OCI-LY1 (cell line): Measurements from ENCODE around the gene EVL.
A peak's percentile ranks its signal among the peaks of the same experiment; 100 is the strongest.

ENCODE experiments used
- H2AFZ ChIP-seq: fragments of 200-600 bp; sonication (generic), shearing (Covaris generic); 2 replicates; pipeline ENCODE4 v1.6.0; 2014; ENCODE audit warnings: antibody characterized with exemption, mild to moderate bottlenecking, low read length
- H3F3A ChIP-seq: fragments of 200-600 bp; sonication (generic), shearing (Covaris generic); 2 replicates; pipeline ENCODE4 v1.6.0; 2014; ENCODE audit warnings: mild to moderate bottlenecking, antibody characterized with exemption, low read length, moderate library complexity; ENCODE audit not compliant: insufficient read depth
- H3K27ac ChIP-seq: fragments of 200-600 bp; sonication (generic); 2 replicates; pipeline ENCODE4 v1.5.1; 2014; ENCODE audit warnings: low read length, mixed run types, mild to moderate bottlenecking, low read depth; ENCODE audit not compliant: poor library complexity, severe bottlenecking
- H3K27me3 ChIP-seq: fragments of 200-600 bp; sonication (generic); 2 replicates; pipeline ENCODE4 v1.6.0; 2014; ENCODE audit warnings: antibody characterized with exemption, mild to moderate bottlenecking, low read length, moderate library complexity; ENCODE audit not compliant: insufficient read depth
- H3K36me3 ChIP-seq: fragments of 200-600 bp; sonication (generic); 2 replicates; pipeline ENCODE4 v1.6.1; 2014; ENCODE audit warnings: mild to moderate bottlenecking, antibody characterized with exemption, low read length, moderate library complexity, mixed read lengths; ENCODE audit not compliant: insufficient read depth
- H3K4me1 ChIP-seq: fragments of 200-600 bp; sonication (generic); 2 replicates; pipeline ENCODE4 v1.5.1; 2014; ENCODE audit warnings: mild to moderate bottlenecking, low read length, moderate library complexity; ENCODE audit not compliant: insufficient read depth, severe bottlenecking
- H3K4me2 ChIP-seq: fragments of 200-600 bp; sonication (generic), shearing (Covaris generic); 2 replicates; pipeline ENCODE4 v1.6.1; 2014; ENCODE audit warnings: low read length
- H3K4me3 ChIP-seq: fragments of 200-600 bp; sonication (generic); 2 replicates; pipeline ENCODE4 v1.5.1; 2014; ENCODE audit warnings: low read length, low read depth, mild to moderate bottlenecking, mixed read lengths; ENCODE audit not compliant: poor library complexity, severe bottlenecking
- H3K79me2 ChIP-seq: fragments of 200-600 bp; shearing (Covaris generic); 2 replicates; pipeline ENCODE4 v1.6.1; 2016; ENCODE audit warnings: mixed run types, low read length, mixed read lengths; ENCODE audit not compliant: insufficient read depth
- H3K9ac ChIP-seq: fragments of 200-600 bp; sonication (generic), shearing (Covaris generic); 2 replicates; pipeline ENCODE4 v1.6.1; 2014; ENCODE audit warnings: mild to moderate bottlenecking, low read length, mixed read lengths
- H3K9me2 ChIP-seq: fragments of 200-600 bp; sonication (generic), shearing (Covaris generic); 2 replicates; pipeline ENCODE4 v1.6.1; 2014; ENCODE audit warnings: low read depth, mild to moderate bottlenecking, low read length, mixed read lengths
- H3K9me3 ChIP-seq: fragments of 200-600 bp; shearing (Covaris generic); 2 replicates; pipeline ENCODE4 v1.6.1; 2014; ENCODE audit warnings: low read length, mixed read lengths
- H4K20me1 ChIP-seq: fragments of 200-600 bp; sonication (generic), shearing (Covaris generic); 2 replicates; pipeline ENCODE4 v1.6.0; 2016; ENCODE audit warnings: mild to moderate bottlenecking, low read length; ENCODE audit not compliant: insufficient read depth
- CTCF ChIP-seq: fragments of 200-600 bp; sonication (generic), shearing (Covaris generic); IDR thresholded peaks from 2 replicates; pipeline ENCODE4 v1.5.1; 2017; ENCODE audit warnings: mild to moderate bottlenecking, antibody characterized with exemption, low read length, moderate library complexity, mixed read lengths
- EZH2 ChIP-seq: fragments of 200-600 bp; sonication (generic), shearing (Covaris generic); IDR thresholded peaks from 2 replicates; pipeline ENCODE4 v1.8.0; 2017; ENCODE audit warnings: borderline replicate concordance, mixed run types, mild to moderate bottlenecking, antibody characterized with exemption, low read length, moderate library complexity, mixed read lengths

The EVL gene

GRCh38 chr14:100153560-100153959 lies 88.3 kb downstream of the EVL start:
- no peak for TF ChIP-seq EZH2
- no peak for TF ChIP-seq CTCF
- Histone ChIP-seq H3K27ac (no peak overlapping the region), H3K36me3 (peaks cover 7% of the 10 kb centered on the region; the same call in 1 of the 2 replicates), H2AFZ (no peak overlapping the region), H3K9me2 (no peaks in the 10 kb centered on the region), H3K27me3 (no peaks in the 10 kb centered on the region; the same call in 1 of the 2 replicates), H3K4me2 (no peak overlapping the region), H3K4me1 (peaks cover 21% of the 10 kb centered on the region), H3K4me3 (no peak overlapping the region), H3K9ac (no peak overlapping the region), H3F3A (no peaks in the 10 kb centered on the region; the same call in 1 of the 2 replicates), H3K9me3 (peaks cover 7% of the 10 kb centered on the region; the same call in 1 of the 2 replicates), H3K79me2 (no peaks in the 10 kb centered on the region), H4K20me1 (no peaks in the 10 kb centered on the region)

- no peak overlapping the region for H3K4me2 ChIP-seq
- H3K27me3 ChIP-seq = no peaks in the 10 kb centered on the region; the same call in 1 of the 2 replicates
- no peaks in the 10 kb centered on the region for H3K79me2 ChIP-seq
- H3K27ac ChIP-seq = no peak overlapping the region
- H3K9me3 ChIP-seq = peaks cover 7% of the 10 kb centered on the region; the same call in 1 of the 2 replicates
- TF ChIP-seq EZH2 (no peak), CTCF (peak; percentile 70)
- no peak overlapping the region for H3K4me3 ChIP-seq
- H2AFZ ChIP-seq = no peak overlapping the region
- H3K9me2 ChIP-seq = no peaks in the 10 kb centered on the region
- no peaks in the 10 kb centered on the region; the same call in 1 of the 2 replicates for H3F3A ChIP-seq
- H3K36me3 ChIP-seq = peaks cover 7% of the 10 kb centered on the region; the same call in 1 of the 2 replicates
- H4K20me1 ChIP-seq = no peaks in the 10 kb centered on the region
- H3K4me1 ChIP-seq = peaks cover 30% of the 10 kb centered on the region
- H3K9ac ChIP-seq = no peak overlapping the region
Observed at GRCh38 chr14:100155049-100155621, 89.9 kb downstream of the EVL start.

- Histone ChIP-seq H3K4me1 (peaks cover 30% of the 10 kb centered on the region), H3K4me3 (no peak overlapping the region), H3K36me3 (peaks cover 7% of the 10 kb centered on the region; the same call in 1 of the 2 replicates), H3F3A (no peaks in the 10 kb centered on the region; the same call in 1 of the 2 replicates), H3K4me2 (no peak overlapping the region), H3K27ac (no peak overlapping the region), H3K9ac (no peak overlapping the region), H4K20me1 (no peaks in the 10 kb centered on the region), H2AFZ (no peak overlapping the region), H3K79me2 (no peaks in the 10 kb centered on the region), H3K9me2 (no peaks in the 10 kb centered on the region), H3K27me3 (no peaks in the 10 kb centered on the region; the same call in 1 of the 2 replicates), H3K9me3 (peaks cover 7% of the 10 kb centered on the region; the same call in 1 of the 2 replicates)
- TF ChIP-seq CTCF (no peak), EZH2 (no peak)
Observed at GRCh38 chr14:100155756-100156616, 90.8 kb downstream of the EVL start.
